Stimulated activated CD4-positive, alpha-beta T cell treated with anti-CD3 and anti-CD28 coated beads, TNF-alpha, amount 100 ng/mL, for 1 hour (primary cell): ENCODE measurements around the gene NLRP12.
A peak's percentile ranks its signal among the peaks of the same experiment; 100 is the strongest.
"Not testable (repeated sequence)": the region's sequence is repeated elsewhere in the genome, so short reads cannot be mapped to it uniquely, and the experiment has no call there.

Experiments
- DNase-seq, 3 donors: peaks; one replicate each; pipeline ENCODE4 v3.0.0-alpha.2; 2020; ENCODE audit warnings: low read depth in 3 of 3, low spot score in 1 of 3

NLRP12 gene, protein sequence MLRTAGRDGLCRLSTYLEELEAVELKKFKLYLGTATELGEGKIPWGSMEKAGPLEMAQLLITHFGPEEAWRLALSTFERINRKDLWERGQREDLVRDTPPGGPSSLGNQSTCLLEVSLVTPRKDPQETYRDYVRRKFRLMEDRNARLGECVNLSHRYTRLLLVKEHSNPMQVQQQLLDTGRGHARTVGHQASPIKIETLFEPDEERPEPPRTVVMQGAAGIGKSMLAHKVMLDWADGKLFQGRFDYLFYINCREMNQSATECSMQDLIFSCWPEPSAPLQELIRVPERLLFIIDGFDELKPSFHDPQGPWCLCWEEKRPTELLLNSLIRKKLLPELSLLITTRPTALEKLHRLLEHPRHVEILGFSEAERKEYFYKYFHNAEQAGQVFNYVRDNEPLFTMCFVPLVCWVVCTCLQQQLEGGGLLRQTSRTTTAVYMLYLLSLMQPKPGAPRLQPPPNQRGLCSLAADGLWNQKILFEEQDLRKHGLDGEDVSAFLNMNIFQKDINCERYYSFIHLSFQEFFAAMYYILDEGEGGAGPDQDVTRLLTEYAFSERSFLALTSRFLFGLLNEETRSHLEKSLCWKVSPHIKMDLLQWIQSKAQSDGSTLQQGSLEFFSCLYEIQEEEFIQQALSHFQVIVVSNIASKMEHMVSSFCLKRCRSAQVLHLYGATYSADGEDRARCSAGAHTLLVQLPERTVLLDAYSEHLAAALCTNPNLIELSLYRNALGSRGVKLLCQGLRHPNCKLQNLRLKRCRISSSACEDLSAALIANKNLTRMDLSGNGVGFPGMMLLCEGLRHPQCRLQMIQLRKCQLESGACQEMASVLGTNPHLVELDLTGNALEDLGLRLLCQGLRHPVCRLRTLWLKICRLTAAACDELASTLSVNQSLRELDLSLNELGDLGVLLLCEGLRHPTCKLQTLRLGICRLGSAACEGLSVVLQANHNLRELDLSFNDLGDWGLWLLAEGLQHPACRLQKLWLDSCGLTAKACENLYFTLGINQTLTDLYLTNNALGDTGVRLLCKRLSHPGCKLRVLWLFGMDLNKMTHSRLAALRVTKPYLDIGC

DNA sequence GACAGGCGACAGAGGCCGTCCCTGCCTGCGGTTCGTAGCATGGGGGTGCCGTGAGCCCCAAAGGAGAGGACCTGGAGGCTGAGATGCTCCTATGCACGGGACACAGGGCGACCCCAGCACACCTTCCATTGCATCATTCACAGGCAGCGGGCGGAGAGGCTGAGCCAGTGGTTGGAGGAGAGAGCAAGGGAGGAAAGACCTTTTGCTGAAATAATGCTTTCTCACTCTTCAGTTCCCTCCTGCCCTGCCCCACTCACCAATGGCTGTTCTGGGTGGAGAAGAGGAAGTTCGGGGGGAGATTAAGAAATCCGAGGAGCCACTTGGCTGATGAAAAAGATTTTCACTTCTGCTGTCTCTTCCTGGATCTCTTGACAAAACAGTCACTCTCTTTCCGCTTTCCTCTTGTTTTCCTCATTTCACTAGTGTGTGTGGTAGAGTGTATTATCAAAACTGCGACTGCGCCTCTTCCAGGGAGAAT lies at the start of gene NLRP12:
NLRP12 (minus strand) TSS at position 181 of the 478 bp plus-strand sequence; CDS start at position 41, 140 bp downstream.
- no peak for DNase-seq

DNA sequence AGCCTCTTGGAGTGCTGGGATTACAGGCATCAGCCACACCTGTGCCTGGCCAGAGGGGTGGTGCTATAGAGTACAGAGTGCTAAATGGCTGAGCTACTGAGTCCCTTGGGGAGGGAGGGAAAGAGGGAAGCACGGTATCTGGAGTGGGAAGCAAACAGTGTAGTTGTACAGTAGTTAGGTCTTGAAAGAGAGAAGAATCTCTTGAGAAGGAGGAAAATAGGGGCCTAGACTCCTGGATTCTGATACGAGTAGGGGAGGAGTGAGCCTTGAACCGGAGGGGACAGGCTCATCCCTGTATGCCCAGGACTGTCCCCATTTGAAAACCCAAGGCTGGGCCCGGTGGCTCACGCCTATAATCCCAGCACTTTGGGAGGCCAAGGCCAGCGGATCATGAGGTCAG lies 48.6 kb upstream of the NLRP12 start:
- no peak for DNase-seq

DNA sequence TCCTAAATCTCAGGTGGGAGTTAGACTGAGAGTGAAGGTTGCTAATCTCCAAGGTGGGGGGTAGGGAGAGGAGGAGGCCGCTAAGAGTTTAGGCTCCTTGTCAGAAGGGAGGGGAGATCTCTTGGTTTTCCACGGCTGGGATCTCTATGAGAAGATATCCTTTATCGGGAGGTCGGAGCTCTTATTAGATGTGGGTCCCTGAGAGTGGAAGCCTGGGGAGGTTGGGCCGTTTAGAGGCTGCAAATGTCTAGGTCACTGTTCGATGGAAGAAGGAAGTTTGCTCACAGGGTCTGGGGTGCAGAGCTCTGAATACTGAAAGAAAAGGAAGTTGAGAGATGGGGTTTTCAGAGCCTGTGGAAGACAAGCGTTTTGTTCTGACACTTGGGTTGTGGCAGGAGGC lies 47.3 kb upstream of the NLRP12 start:
- no peak for DNase-seq

DNA sequence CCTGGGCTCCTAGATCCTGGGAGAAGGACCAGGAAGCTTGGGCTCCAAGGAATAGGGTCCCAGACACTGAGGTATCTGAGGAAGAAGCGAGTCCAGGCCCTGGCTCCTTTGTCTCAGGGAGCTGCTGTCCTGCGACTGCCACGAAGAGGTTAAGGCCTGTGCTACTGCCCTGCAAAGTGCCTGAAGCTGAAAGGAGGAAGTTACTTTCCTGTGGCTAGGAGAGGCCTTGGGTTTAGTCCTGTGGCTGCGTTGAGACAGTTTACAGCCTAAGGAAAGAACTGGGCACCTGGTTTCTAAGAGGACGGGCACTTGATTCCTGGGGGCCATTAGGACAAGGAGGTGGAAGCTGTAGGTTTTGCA lies 46.4 kb upstream of the NLRP12 start:
- no peak for DNase-seq

DNA sequence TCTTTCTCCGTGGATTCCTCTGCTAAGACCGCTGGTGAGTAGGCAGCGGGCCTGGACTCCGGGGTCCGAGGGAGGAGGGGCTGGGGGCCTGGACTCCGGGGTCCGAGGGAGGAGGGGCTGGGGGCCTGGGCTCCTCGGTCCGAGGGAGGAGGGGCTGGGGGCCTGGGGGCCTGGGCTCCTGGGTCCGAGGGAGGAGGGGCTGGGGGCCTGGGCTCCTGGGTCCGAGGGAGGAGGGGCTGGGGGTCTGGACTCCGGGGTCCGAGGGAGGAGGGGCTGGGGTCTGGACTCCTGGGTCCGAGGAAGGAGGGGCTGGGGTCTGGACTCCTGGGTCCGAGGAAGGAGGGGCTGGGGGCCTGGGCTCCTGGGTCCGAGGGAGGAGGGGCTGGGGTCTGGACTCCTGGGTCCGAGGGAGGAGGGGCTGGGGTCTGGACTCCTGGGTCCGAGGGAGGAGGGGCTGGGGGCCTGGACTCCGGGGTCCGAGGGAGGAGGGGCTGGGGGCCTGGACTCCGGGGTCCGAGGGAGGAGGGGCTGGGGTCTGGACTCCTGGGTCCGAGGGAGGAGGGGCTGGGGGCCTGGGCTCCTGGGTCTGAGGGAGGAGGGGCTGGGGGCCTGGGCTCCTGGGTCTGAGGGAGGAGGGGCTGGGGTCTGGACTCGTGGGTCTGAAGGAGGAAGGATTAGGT lies 45.8 kb upstream of the NLRP12 start:
- DNase-seq, result not testable (repeated sequence)

DNA sequence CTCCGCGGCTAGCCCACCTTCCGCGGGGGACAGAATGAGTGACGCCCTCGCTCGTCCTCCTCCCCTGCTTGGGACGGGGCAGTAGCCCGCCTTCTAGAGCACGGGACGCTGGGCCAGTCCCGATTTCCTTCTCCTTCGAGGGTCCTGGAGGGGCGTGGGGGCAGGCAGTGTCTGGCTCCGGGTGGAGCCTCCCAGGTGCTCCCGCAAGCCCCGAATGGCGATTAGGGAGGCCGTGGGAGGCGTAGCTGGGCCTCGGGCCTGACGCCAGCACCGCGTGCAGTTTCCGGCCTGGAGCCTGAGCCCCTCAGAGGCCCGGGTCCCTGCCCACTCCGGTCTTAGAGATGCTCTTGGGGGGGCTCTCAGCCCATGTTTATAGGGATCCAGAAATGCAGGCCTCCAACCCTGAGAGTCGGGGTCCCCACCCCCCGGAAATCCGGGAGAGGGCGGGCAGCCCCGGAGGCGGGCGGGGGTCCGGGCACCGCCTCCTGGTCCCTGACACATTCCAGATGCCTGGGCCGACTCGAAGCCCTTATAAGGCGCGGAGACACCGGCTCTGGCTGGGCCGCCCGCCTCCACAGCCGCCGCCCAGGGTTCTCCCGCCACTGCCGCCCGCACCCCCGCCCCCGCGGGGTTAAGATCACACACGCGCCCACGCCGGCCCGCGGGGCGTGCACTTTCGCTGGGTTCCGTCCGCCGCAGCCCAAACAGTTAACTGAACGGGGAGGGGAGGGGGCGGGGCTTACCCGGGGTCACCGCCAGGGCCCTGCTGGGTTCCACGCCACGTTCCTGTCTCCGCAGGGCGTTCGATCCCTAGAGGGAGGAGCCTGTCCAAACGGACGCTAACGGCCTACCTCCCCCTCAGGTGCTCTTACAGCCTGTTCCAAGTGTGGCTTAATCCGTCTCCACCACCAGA lies 45.0 kb upstream of the NLRP12 start:
- DNase-seq, result peak; percentile 63 to 70 (median 65)

DNA sequence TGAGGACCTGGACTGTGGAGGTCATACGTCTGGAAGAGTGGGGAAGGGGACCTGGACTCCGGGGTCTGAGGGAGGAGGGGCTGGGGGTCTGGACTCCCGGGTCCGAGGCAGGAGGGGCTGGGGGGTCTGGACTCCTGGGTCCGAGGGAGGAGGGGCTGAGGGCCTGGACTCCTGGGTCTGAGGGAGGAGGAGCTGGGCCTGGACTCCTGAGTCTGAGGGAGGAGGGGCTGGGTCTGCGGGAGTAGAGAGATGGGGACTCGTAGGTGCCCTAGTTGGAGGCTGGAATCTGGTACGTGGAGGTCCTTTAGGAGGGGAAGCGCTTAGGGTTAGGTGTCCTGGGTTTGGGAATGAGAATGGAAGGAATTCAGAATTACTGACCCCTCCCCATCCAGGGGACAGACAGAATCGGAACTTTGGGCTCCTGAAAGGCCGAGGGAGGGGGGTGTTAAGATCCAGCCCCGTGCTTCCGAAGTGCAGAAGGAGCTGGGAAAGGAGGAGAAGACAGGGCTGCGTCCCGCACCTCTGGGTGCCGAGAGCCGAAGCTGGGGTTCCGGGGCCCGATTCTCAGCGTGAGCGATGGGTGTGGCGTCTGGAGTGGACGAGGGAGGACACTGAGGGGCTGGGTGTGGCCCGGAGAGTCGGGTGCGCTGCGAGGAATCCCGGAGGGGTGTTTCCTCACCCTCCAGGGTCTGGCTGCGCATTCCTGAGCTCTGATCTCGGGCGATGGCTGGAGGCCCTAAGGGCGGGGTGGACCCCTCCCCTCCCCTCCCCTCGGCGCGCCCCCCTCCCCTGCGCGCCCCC lies 44.2 kb upstream of the NLRP12 start:
- no peak for DNase-seq

DNA sequence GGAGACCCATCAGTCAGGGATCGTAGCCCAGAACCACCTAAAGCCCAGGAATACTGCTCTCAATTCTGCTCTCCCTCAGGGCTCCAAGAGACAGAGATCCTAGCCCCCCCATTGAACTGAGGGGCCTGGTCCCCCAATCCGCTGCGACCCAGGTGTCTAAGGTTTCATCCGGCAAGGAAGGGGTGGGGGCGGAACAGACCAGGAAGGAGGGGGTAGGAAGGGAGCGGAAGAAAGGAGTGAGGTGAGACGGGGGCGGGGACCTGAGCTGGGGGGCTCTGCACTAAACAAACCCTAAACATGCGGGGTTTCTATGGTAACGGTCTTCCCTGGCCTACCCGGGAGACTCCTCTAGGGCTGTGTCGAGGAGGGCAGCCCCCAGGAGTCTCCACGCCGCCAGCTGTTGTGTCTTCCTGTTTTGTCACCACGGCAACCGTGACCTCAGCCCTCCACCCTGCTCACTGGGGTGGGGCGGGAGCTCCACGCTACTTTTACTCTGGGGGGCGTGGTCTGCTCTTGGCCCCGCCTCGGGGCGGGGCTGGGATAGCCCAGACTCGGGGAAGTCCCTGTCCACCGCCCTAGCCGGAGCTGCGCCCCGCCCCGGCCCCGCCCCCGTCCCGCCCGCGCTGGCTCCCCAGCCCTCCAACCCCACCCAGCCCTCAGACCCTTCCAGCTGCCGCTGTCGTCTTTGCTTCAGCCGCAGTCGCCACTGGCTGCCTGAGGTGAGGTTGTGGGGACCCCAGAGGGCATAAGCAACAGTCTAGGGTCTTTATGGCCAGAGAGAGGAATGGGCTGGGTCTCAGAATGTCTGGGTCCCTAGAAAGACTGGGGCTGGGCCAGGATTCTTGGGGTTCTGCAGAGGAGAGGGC lies 43.3 kb upstream of the NLRP12 start, which contains the start of gene MYADM:
MYADM (plus strand) TSS at position 659 of the 866 bp plus-strand sequence. CDS start 5,647 bp downstream, outside the sequence.
- peak; percentile 99 to 100 (median 100) for DNase-seq

DNA sequence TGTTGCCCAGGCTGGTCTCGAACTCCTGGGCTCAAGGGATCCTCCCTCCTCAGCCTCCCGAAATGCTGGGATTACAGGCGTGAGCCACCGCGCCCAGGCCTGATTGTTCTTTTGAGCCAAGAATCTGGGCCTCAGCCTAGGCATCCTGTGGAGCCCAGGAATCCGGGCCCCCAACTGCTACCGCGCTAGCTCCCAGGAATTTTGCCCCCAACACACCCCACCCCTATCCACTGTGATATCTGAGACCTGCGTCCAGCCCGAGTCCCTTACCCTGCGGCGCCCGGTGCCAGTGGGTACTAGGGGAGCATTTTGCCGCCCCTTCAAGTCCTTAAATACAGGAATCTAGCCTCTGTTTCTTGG lies 42.7 kb upstream of the NLRP12 start:
- DNase-seq, result no peak

DNA sequence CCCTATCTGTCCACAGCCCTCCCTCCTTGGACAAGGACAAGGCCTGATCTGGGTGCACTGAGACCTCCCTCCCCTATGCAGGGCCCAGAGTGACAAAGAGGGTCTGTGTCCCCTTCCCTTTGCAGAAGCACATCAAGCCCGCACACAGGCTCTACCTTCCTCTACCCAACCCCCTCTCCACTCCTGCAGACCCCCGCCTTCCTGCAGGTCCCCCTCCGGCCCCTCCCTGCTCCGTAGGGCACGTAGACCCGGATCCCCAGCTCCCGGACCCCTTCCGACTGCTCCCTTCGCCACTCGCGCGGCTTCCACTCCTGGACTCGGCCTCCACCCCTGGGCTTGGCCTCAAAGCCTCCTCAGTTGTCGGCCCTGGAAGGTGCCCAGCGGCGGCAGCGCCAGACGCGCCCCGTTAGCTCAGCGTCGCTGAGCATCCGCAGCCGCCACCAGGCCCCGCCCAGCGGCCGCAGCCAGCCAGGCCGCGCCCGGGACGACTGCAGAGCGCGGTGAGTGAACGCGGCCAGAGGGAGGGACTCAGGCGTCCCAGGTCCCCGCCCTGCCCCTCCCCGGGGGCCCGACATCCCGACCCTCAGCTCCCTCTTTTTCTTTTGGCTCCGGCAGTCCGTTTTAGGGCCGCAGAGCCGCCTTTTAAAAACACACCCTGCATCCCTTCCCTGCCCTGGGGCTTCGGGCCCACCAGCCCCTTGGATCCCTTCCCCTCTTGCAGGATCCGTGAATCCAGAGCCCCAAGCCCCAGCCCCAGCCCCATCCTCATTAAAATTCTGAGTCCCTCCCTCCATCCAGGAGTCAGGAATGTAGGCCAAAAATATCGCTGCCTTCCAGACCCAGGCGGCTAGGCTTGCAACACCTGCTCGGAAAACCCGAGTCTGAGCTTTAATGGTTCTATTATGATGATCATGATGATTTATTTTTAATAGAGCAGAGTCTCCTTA lies 42.1 kb upstream of the NLRP12 start:
- peak in 1 of 3 donors; percentile 37 for DNase-seq

DNA sequence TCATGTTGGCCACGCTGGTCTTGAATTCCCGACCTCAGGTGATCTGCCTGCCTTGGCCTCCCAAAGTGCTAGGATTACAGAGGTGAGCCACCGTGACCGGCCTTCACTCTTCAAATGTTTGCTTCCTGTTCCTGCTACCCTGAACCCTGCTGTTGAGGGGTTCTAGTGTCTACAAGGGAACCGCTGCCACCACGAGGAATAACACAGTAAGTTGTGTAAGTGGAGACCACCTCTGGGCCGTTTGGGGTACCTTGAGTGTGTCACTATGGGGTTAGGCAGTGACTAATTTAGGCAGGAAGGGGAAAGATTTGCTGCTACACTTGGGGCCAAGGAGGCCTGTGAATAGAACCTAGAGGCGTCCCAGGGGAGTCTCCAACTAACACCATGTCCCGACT lies 41.4 kb upstream of the NLRP12 start:
- DNase-seq, result no peak

DNA sequence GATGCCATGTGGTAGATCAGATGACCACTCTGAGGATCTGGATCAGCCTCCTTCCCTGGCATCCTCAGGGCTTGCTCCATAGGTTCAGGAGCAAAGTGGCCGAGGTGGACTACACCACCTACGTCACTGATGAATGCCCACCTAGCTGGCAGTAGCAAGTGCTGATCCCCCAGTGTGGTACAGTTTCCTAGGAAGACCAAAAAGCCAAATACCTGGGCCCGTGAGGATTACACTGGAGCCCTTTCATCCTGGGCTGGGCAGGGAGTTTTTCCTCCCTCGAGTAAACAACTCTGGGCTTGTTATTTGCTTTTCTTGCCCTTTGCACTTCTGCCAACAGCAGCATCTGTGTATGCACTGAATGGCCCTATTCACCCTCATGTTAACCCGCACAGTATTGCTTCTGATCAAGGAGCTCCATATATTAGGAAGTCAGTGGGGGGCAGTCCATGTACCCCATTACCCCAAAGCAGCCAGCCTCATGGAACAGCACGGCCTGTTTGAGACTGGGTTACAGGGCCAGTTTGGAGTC lies 40.3 kb upstream of the NLRP12 start:
- DNase-seq, result no peak

DNA sequence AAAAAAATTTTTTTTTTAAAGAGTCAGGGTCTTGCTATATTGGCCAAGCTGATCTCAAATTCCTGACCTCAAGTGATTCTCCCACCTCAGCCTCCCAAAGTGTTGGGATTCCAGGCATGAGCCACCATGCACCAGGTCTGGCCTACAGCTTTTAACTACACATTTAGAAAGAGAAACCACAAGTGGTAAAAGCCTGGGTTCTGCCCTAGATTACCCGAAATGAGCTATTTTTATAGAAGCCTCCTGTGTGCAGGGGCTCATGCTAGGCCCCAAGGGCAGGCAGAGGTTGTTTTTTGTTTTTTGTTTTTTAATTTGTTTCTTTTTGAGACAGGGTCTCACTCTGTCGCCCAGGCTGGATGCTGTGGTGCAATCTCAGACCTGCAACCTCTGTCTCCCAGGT lies 29.6 kb upstream of the NLRP12 start:
- DNase-seq, result no peak

DNA sequence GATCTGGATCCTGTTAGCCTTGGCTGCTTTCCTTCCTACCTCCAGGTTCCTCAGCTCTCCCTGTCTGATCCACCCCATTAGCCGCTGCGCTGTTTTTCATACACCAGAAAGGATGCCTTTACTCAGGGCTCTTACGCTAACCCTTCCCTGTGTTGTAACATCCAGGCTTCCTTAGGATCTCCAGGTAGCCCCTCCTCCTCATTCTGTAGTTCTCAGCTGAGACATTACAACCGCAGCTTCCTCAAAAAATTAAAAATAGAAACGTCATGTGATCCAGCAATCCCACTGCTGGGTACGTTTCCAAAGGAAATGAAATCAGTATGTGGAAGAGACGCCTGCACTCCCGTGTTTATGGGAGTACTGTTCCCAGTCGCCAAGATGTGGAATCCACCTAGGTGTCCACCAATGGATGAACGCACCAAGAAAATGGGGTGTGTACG lies 25.1 kb upstream of the NLRP12 start:
- no peak for DNase-seq

DNA sequence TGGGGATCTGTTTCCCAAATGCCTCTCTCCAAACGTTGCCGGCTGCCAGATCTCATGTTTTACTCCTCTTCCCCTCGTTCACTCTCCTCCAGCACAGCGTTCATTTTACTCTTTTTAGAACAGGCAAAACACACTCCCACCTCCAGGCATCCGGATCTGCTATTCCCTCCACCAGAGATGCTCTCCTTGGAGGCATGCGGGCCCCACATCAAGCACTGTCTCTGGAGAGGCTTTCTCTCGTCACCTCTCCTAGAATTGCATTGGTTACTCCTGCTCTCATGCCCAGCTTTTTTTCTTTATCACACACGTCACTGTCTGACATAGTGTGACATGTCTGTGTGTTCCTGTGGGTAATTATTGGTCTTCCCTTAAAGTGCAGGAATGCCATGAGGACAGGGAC lies 23.4 kb upstream of the NLRP12 start:
- no peak for DNase-seq

DNA sequence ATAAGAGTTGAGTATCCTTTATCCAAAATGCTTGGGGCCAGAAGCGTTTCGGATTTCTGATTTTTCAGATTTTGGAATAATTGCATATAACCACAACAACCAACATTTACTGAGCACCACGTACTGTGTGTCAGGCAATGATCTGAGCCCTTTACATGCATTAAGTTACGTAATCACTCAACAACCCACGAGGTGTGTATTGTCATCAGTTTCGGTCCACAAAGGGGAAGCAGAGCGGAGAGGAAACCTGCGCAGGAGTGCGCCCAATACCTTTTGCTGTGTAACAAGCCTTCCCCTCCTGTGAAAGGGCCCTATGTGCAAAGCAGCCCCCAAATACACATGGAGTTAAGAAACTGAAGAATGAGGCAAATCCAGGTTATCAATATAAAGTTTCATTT lies 20.7 kb upstream of the NLRP12 start:
- DNase-seq, result no peak

DNA sequence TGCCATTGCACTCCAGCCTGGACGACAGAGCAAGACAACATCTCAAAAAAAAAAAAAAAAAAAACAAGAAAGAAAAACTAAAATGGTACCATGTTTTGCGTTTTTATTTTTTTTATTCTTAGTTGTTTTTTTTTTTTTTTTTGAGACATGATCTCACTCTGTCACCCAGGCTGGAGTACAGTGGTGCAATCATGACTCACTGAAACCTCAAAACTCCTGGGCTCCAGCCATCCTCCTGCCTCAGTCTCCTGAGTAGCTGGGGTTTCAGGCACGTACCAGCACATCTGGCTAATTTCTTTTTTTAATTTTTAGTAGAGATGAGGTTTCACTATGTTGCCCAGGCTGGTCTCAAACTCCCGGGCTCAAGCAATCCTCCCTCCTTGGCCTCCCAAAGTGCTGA lies 16.8 kb upstream of the NLRP12 start:
- DNase-seq, result not testable (repeated sequence)
